RWPE2 (cell line): ENCODE results near the gene SEMA4D.

Experiments used
- ATAC-seq: fragments of 200-7000 bp; cut with Tn5 transposase; 3 replicates; pipeline ENCODE4 v1.9.1; 2021; ENCODE audit warnings: low read depth
- DNase-seq: peaks from one replicate; pipeline ENCODE4 v3.0.0-alpha.2; 2020; ENCODE audit warnings: low spot score
- H3K27ac ChIP-seq: fragments of 450-650 bp; 2 replicates; pipeline ENCODE4 v1.5.1; 2017; ENCODE audit warnings: mild to moderate bottlenecking; ENCODE audit not compliant: poor library complexity, severe bottlenecking
- H3K27me3 ChIP-seq: fragments of 250-450 bp; sonication (Bioruptor Pico); 2 replicates; pipeline ENCODE4 v1.5.1; 2021; ENCODE audit warnings: mild to moderate bottlenecking, moderate library complexity; ENCODE audit not compliant: insufficient read depth, poor library complexity, severe bottlenecking
- H3K36me3 ChIP-seq: fragments of 250-450 bp; sonication (Bioruptor Pico); 2 replicates; pipeline ENCODE4 v1.5.1; 2020; ENCODE audit warnings: low read depth, mild to moderate bottlenecking, moderate library complexity
- H3K4me1 ChIP-seq: fragments of 250-450 bp; sonication (Bioruptor Pico); 2 replicates; pipeline ENCODE4 v1.5.1; 2021; ENCODE audit warnings: mild to moderate bottlenecking, moderate library complexity; ENCODE audit not compliant: insufficient read depth, poor library complexity, severe bottlenecking
- H3K4me3 ChIP-seq: fragments of 250-450 bp; sonication (Bioruptor Pico); 2 replicates; pipeline ENCODE4 v1.5.1; 2021; ENCODE audit warnings: mild to moderate bottlenecking, moderate library complexity; ENCODE audit not compliant: severe bottlenecking
- H3K9me3 ChIP-seq: fragments of 250-450 bp; sonication (Bioruptor Pico); 2 replicates; pipeline ENCODE4 v1.5.1; 2021; ENCODE audit warnings: mild to moderate bottlenecking, moderate library complexity; ENCODE audit not compliant: severe bottlenecking
- TF ChIP-seq, protein P1 (sequence below): fragments of 450-650 bp; IDR thresholded peaks from one replicate; pipeline ENCODE4 v1.5.1; 2017; ENCODE audit warnings: mild to moderate bottlenecking, moderate library complexity; ENCODE audit not compliant: poor library complexity, severe bottlenecking

SEMA4D gene

DNA sequence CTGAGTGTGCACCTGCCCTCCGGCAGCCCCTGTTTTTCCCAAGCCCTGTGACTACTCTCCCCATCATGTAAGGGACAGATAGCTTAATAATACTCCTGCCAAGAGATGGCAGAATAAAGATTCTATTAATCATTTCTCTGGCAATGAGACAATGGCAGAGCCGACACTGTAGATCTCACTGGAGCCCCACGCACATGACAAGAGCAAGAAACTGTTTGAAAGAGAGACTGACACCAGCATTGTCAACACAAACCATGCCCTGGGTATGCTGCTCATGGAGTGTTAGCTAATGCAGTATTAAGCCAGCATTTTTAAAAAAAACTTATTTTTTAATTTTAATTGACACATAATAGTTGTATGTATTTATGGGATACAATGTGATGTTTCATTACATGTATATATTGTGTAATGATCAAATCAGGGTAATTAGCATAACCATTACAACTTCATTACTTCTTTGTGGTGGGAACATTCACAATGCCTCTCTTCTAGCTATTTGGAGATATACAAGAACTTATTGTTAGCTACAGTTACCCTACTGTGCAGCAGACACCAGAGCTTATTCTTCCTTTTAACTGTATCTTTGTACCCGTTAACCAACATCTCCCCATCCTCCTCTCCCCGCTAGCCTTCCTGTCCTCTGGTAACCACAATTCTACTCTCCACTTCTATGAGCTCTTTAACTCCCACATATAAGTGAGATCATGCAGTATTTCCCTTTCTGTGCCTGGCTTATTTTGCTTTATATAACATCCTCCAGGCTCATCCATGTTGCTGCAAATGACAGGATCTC, 31.5 kb upstream of the SEMA4D start:
- H3K27ac ChIP-seq = no peak overlapping the region
- no peak for DNase-seq
- no peak overlapping the region for H3K4me3 ChIP-seq
- H3K9me3 ChIP-seq = no peaks in the 10 kb centered on the region
- no peak for ATAC-seq
- H3K36me3 ChIP-seq = no peaks in the 10 kb centered on the region
- no peaks in the 10 kb centered on the region for H3K27me3 ChIP-seq
- no peaks in the 10 kb centered on the region for H3K4me1 ChIP-seq
- TF ChIP-seq, protein P1, sequence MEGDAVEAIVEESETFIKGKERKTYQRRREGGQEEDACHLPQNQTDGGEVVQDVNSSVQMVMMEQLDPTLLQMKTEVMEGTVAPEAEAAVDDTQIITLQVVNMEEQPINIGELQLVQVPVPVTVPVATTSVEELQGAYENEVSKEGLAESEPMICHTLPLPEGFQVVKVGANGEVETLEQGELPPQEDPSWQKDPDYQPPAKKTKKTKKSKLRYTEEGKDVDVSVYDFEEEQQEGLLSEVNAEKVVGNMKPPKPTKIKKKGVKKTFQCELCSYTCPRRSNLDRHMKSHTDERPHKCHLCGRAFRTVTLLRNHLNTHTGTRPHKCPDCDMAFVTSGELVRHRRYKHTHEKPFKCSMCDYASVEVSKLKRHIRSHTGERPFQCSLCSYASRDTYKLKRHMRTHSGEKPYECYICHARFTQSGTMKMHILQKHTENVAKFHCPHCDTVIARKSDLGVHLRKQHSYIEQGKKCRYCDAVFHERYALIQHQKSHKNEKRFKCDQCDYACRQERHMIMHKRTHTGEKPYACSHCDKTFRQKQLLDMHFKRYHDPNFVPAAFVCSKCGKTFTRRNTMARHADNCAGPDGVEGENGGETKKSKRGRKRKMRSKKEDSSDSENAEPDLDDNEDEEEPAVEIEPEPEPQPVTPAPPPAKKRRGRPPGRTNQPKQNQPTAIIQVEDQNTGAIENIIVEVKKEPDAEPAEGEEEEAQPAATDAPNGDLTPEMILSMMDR = no peak

- ATAC-seq (no peak), DNase-seq (no peak)
- no peaks in the 10 kb centered on the region for H3K9me3 ChIP-seq
- no peaks in the 10 kb centered on the region for H3K36me3 ChIP-seq
- H3K27ac ChIP-seq = no peak overlapping the region
- H3K27me3 ChIP-seq = no peaks in the 10 kb centered on the region
- TF ChIP-seq, protein P1 = no peak
- no peaks in the 10 kb centered on the region for H3K4me1 ChIP-seq
- no peak overlapping the region for H3K4me3 ChIP-seq
Observed at GRCh38 chr9:89528540-89528939, 30.6 kb upstream of the SEMA4D start.

DNA sequence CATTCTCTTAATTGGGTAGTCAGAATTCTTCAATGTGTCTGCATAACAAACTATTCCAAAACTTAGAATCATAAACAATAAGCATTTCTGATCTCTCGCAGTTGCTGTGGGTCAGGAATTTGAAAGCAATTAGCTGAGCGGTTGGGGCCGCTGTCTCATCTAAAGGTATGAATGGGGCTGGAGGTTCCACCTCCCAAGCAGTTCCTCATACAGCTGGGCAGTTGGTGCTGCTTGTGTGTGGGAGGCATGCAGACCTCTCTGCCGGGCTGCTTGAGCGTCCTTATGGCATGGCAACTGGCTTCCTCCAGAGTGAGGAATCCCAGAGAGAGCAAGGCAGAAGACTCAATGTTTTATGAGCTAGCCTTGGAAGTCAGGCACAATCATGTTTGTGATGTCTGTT, 30.2 kb upstream of the SEMA4D start:
- Histone ChIP-seq H3K36me3 (no peaks in the 10 kb centered on the region), H3K9me3 (no peaks in the 10 kb centered on the region), H3K27me3 (no peaks in the 10 kb centered on the region), H3K4me1 (no peaks in the 10 kb centered on the region), H3K27ac (no peak overlapping the region), H3K4me3 (no peak overlapping the region)
- DNase-seq (no peak), ATAC-seq (no peak)
- TF ChIP-seq, protein P1 = no peak

DNA sequence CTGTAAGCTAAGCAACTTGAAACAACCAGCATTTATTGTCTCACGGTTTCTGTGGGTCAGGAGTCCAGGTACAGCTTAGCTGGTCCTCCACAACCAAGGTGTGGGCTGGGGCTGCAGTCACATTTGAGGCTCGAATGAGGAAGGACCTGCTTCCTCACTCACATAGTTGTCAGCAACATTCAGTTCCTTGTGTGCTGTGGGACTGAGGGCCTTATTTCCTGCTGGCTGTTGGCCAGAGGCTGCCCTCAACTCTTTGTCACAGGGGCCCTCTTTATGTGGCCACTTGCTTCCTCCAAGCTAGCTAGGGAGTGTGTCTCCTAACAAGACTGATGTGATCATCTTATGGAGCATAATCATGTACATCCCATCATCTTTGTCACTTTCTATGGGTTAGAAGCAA, 29.2 kb upstream of the SEMA4D start:
- H3K27ac ChIP-seq = no peak overlapping the region
- ATAC-seq (no peak), DNase-seq (no peak)
- peaks cover 6% of the 10 kb centered on the region for H3K4me1 ChIP-seq
- H3K4me3 ChIP-seq = no peak overlapping the region
- H3K36me3 ChIP-seq = no peaks in the 10 kb centered on the region
- TF ChIP-seq, protein P1 = no peak
- no peaks in the 10 kb centered on the region for H3K9me3 ChIP-seq
- no peaks in the 10 kb centered on the region for H3K27me3 ChIP-seq

- H3K36me3 ChIP-seq = no peaks in the 10 kb centered on the region
- no peaks in the 10 kb centered on the region for H3K27me3 ChIP-seq
- ATAC-seq = no peak
- H3K4me1 ChIP-seq = peaks cover 6% of the 10 kb centered on the region
- no peaks in the 10 kb centered on the region for H3K9me3 ChIP-seq
- no peak overlapping the region for H3K4me3 ChIP-seq
- no peak overlapping the region for H3K27ac ChIP-seq
- TF ChIP-seq, protein P1 = no peak
- DNase-seq = no peak
Observed at GRCh38 chr9:89526667-89527066, 28.8 kb upstream of the SEMA4D start.
